LNCaP clone FGC (cell line): ENCODE measurements around the gene RAD52.
"Not testable (repeated sequence)": the region's sequence is repeated elsewhere in the genome, so short reads cannot be mapped to it uniquely, and the experiment has no call there.

Experiments
- DNase-seq: peaks from one replicate; pipeline ENCODE4 v3.0.0-alpha.2; 2011; ENCODE audit warnings: low read depth
- H3K4me3 ChIP-seq: 2 replicates; pipeline ENCODE4 v1.5.1; 2011; ENCODE audit warnings: mild to moderate bottlenecking, low read depth, low read length, control low read depth
- CTCF ChIP-seq: IDR thresholded peaks from 2 replicates; pipeline ENCODE4 v1.5.1; 2012; ENCODE audit warnings: mild to moderate bottlenecking; ENCODE audit not compliant: control insufficient read depth, insufficient read depth; ENCODE audit errors: extremely low read depth

RAD52 gene

GRCh38 chr12:936377-937345 is 12.8 kb downstream of the RAD52 start:
- DNase-seq: no peak
- TF ChIP-seq CTCF: no peak
- H3K4me3 ChIP-seq: no peak overlapping the region

- H3K4me3 ChIP-seq, DNase-seq: not testable (repeated sequence)
Measured at GRCh38 chr12:935891-936290, 13.6 kb downstream of the RAD52 start.

GRCh38 chr12:931591-931990 is 17.9 kb downstream of the RAD52 start:
- no peak for TF ChIP-seq CTCF
- no peak for DNase-seq
- no peak overlapping the region for H3K4me3 ChIP-seq

- no peak for TF ChIP-seq CTCF
Measured at GRCh38 chr12:931060-931459, 18.4 kb downstream of the RAD52 start.

GRCh38 chr12:926641-927040 is 22.9 kb downstream of the RAD52 start:
- DNase-seq: no peak
- no peak overlapping the region for H3K4me3 ChIP-seq
- no peak for TF ChIP-seq CTCF

More at GRCh38 chr12:931060-931459, 18.4 kb downstream of the RAD52 start:
- DNase-seq: no peak
- H3K4me3 ChIP-seq: no peak overlapping the region

- no peak overlapping the region for H3K4me3 ChIP-seq
- TF ChIP-seq CTCF: no peak
- no peak for DNase-seq
Measured at GRCh38 chr12:922285-922684, 27.2 kb downstream of the RAD52 start.

GRCh38 chr12:920676-921075 is 28.8 kb downstream of the RAD52 start:
- no peak overlapping the region for H3K4me3 ChIP-seq
- TF ChIP-seq CTCF: no peak
- no peak for DNase-seq
